Measurements from ENCODE around the gene ILDR2. TPM values are rescaled to one million over a fixed set of nuclear protein-coding genes. Genes with fewer than 3 reads are reported as not detected.

Gene ILDR2
- total RNA-seq, 2 experiments from 2014 or later = 0.47 to 0.67 TPM

DNA sequence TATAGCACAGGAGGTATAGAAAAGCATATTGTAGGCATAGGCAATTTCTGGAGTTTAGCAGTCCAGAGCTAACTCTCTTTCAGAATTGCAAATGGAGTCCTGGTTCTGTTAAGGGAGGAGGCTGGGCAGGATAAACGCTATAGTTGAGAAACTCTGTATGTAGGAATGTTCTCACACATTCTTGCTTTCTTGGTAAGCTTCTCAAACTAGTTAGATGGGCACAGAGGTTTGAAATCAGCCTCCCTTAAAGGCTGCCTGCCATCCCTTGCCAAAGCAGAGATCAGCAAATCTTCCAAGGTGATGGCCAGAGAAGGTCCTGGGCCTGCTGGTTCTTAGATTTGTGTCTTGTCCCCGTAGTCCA, 56.4 kb downstream of the ILDR2 start:
- intact Hi-C loops (cut with DNase I, micrococcal nuclease) = loop anchor here (5.0 to 10.0 kb wide), 4 partner anchors 53 to 636 kb away; partner anchors contain the start of gene CREG1 (in 1 of the 2)
- TF ChIP-seq, protein P1, sequence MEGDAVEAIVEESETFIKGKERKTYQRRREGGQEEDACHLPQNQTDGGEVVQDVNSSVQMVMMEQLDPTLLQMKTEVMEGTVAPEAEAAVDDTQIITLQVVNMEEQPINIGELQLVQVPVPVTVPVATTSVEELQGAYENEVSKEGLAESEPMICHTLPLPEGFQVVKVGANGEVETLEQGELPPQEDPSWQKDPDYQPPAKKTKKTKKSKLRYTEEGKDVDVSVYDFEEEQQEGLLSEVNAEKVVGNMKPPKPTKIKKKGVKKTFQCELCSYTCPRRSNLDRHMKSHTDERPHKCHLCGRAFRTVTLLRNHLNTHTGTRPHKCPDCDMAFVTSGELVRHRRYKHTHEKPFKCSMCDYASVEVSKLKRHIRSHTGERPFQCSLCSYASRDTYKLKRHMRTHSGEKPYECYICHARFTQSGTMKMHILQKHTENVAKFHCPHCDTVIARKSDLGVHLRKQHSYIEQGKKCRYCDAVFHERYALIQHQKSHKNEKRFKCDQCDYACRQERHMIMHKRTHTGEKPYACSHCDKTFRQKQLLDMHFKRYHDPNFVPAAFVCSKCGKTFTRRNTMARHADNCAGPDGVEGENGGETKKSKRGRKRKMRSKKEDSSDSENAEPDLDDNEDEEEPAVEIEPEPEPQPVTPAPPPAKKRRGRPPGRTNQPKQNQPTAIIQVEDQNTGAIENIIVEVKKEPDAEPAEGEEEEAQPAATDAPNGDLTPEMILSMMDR (IDR thresholded peaks at IDR 0.05) = no peak
- no peak overlapping the region for H3K27ac Mint-ChIP-seq
- ChIA-PET CTCF (interaction anchor here (1.5 to 1.7 kb wide), 2 partner anchors 9 to 140 kb away, joined by 6 to 7 read pairs; no protein-coding TSS in a partner anchor), POLR2A (no interaction called here)
- peaks cover 43% of the 10 kb centered on the region for H3K27me3 Mint-ChIP-seq
- H3K27ac ChIP-seq (ENCODE audit: low read depth in 1 of 2, low read length in 2 of 2) = no peak overlapping the region
- DNase-seq = no peak
- peaks cover 0 to 8% of the 10 kb centered on the region in 2 experiments for H3K9me3 ChIP-seq (ENCODE audit: control insufficient read depth in 1 of 2, insufficient read depth in 1 of 2, low read length in 2 of 2)
- H3K4me1 Mint-ChIP-seq (ENCODE audit: low read depth) = no peaks in the 10 kb centered on the region
- peaks cover 21 to 31% of the 10 kb centered on the region in 2 experiments for H3K27me3 ChIP-seq (ENCODE audit: control insufficient read depth in 1 of 2, insufficient read depth in 2 of 2, low read length in 2 of 2)
- no peaks in the 10 kb centered on the region for H3K36me3 Mint-ChIP-seq (ENCODE audit: low read depth)
- no peak overlapping the region for H3K4me3 ChIP-seq (ENCODE audit: low read length)
- no peaks in the 10 kb centered on the region for H3K36me3 ChIP-seq (ENCODE audit: insufficient read depth, low read length)
- H3K4me3 Mint-ChIP-seq = no peak overlapping the region
- no peak for ATAC-seq (ENCODE audit: poor library complexity)
- peaks cover 4% of the 10 kb centered on the region for H3K4me1 ChIP-seq (ENCODE audit: insufficient read depth, low read length)
- H3K9me3 Mint-ChIP-seq = no peaks in the 10 kb centered on the region

DNA sequence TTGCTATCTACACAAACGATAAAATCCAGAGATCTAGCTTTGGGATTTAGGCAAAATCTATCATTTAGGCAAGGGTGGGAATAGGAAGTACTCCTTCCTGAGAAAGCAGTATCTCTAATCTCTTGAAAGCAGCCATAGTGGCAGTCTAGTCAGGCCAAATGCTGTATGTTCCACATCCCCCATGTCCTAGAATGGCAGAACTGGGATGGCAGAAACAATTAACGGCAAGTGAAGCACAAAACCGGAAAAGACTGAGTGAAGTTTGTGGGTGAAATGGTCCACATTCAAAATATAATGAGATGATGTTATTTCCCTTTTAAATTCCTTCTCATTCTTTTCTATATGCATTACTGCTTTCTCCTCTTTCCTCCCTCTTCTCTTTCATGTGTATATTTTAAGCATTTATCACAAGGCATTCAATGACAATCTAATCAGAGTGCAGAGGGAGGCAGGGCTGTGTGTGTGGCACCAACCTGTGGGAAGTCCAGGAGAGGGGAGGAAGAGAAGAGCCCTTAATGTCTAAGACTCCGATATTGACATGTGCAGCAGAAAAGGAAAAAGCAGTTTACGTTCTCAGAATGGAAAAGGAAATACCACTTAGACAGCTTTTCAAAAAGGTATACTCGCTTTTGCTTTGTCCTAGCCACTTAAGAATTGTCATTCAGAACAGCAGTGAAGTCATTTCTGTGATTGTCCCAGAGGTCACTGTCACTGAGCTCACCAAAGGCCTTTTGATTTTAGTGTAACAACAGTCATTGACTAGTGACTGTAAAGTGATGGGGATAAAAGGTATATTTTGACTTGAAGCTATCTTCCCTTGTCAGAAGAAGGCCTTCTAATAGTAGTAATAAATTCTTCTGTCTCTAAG, 57.0 kb downstream of the ILDR2 start:
- Mint-ChIP-seq H3K9me3 (no peaks in the 10 kb centered on the region), H3K27me3 (peaks cover 43% of the 10 kb centered on the region), H3K36me3 (ENCODE audit: low read depth) (no peaks in the 10 kb centered on the region), H3K4me3 (no peak overlapping the region), H3K27ac (no peak overlapping the region), H3K4me1 (ENCODE audit: low read depth) (no peaks in the 10 kb centered on the region)
- H3K27me3 ChIP-seq (ENCODE audit: control insufficient read depth in 1 of 2, insufficient read depth in 2 of 2, low read length in 2 of 2) = peaks cover 21 to 31% of the 10 kb centered on the region in 2 experiments
- CTCF ChIA-PET = interaction anchor here (1.5 to 1.7 kb wide), 2 partner anchors 8 to 141 kb away, joined by 6 to 7 read pairs; no protein-coding TSS in a partner anchor
- TF ChIP-seq, protein P1 (IDR thresholded peaks at IDR 0.05) = no peak
- no peaks in the 10 kb centered on the region for H3K36me3 ChIP-seq (ENCODE audit: insufficient read depth, low read length)
- H3K4me1 ChIP-seq (ENCODE audit: insufficient read depth, low read length) = peaks cover 4% of the 10 kb centered on the region
- H3K27ac ChIP-seq (ENCODE audit: low read depth in 1 of 2, low read length in 2 of 2) = no peak overlapping the region
- ATAC-seq (ENCODE audit: poor library complexity) (no peak), DNase-seq (no peak)
- intact Hi-C loops (cut with DNase I, micrococcal nuclease) = loop anchor here (5.0 to 10.0 kb wide), 4 partner anchors 54 to 636 kb away; partner anchors contain the start of gene CREG1 (in 1 of the 2)
- POLR2A ChIA-PET = no interaction called here
- H3K9me3 ChIP-seq (ENCODE audit: control insufficient read depth in 1 of 2, insufficient read depth in 1 of 2, low read length in 2 of 2) = peaks cover 0 to 8% of the 10 kb centered on the region in 2 experiments
- H3K4me3 ChIP-seq (ENCODE audit: low read length) = no peak overlapping the region

DNA sequence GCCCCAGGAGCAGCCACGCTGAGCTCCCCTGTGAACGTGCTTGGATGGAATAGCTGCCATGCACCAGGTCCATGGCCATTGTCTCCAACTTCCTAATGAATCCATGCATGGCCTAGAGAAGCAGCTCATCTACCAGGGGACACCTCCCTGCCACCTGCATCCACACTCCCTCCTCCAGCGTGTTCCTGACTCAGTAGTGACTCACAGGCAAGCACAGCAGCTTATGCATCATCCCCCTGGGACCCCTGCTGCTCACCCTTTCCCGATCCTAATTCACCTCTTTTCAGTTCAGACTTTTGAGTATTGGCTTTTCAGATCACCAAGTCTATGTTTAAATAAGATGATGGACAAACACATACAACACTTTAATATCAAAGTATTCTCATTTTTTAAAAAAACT, 59.4 kb downstream of the ILDR2 start:
- ATAC-seq (ENCODE audit: poor library complexity) (no peak), DNase-seq (no peak)
- peaks cover 27% of the 10 kb centered on the region for H3K27me3 Mint-ChIP-seq
- H3K36me3 Mint-ChIP-seq (ENCODE audit: low read depth) = no peaks in the 10 kb centered on the region
- H3K4me1 ChIP-seq (ENCODE audit: insufficient read depth, low read length) = peaks cover 4% of the 10 kb centered on the region
- no peak overlapping the region for H3K27ac ChIP-seq (ENCODE audit: low read depth in 1 of 2, low read length in 2 of 2)
- no peak overlapping the region for H3K27ac Mint-ChIP-seq
- peaks cover 0 to 4% of the 10 kb centered on the region in 2 experiments for H3K9me3 ChIP-seq (ENCODE audit: control insufficient read depth in 1 of 2, insufficient read depth in 1 of 2, low read length in 2 of 2)
- TF ChIP-seq, protein P1 (IDR thresholded peaks at IDR 0.05) = no peak
- ChIA-PET CTCF (interaction anchor here (1.0 kb wide), 1 partner anchor 143 kb away, joined by 3 read pairs; no protein-coding TSS in a partner anchor), POLR2A (no interaction called here)
- H3K4me1 Mint-ChIP-seq (ENCODE audit: low read depth) = no peaks in the 10 kb centered on the region
- no peaks in the 10 kb centered on the region for H3K9me3 Mint-ChIP-seq
- no peaks in the 10 kb centered on the region for H3K36me3 ChIP-seq (ENCODE audit: insufficient read depth, low read length)
- no peak overlapping the region for H3K4me3 Mint-ChIP-seq
- peaks cover 10 to 14% of the 10 kb centered on the region in 2 experiments for H3K27me3 ChIP-seq (ENCODE audit: control insufficient read depth in 1 of 2, insufficient read depth in 2 of 2, low read length in 2 of 2)
- H3K4me3 ChIP-seq (ENCODE audit: low read length) = no peak overlapping the region
- intact Hi-C loops (cut with DNase I, micrococcal nuclease) = loop anchor here (5.0 to 10.0 kb wide), 4 partner anchors 56 to 639 kb away; partner anchors contain the start of gene CREG1 (in 1 of the 2)

Measured in CD4-positive, alpha-beta T cell (primary cell).